ENCODE results near the gene RPP25L. TPM values are rescaled to one million over a fixed set of nuclear protein-coding genes. Genes with fewer than 3 reads are reported as not detected.

The RPP25L gene
- polyA plus RNA-seq, 1 donor from 2014 or later = 31.4 TPM

DNA sequence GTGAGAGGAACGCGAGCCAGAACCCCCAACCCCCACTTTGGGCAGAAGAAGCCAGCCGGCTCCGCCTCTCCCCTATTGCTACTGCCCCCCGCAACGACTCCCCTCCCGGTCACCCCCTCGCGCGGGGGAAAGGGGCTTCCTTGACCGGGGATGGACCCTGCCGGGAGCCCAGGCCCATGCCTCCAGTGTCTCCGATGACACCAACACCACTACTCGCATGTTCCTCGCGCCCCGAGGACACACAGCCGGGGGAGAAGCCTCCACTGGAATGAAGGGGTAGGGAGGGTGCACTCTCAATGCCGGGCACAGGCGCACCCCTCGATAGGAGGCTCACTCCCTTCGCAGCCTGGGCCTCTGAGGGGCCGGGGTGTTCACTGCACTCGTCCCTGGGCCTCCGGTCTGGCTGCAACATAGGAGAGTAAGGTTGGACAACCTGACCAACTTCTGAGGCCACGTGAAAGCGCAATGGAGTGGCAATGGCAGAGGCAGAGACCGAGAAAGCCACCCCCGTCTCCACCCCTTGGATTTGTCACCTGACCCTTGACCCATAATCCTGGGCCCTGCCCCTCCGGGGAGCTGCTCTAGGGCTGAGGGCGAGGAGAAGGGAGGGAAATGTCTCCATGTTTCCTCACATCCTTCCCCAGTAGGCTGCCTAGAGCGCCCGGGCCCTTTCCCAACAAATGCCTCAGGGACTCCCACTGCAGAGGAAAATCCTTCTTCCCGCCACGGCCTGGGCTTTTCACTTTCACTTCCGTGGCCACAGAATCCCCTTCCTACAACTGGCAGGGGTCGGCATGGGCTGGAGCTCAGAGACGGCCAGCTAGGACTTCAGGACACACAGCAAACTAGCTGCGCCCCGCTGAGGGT is 21.3 kb downstream of the RPP25L start:
- Histone ChIP-seq H4K20me1 (ENCODE audit: insufficient read depth) (peaks cover 5% of the 10 kb centered on the region), H3K9me2 (ENCODE audit: insufficient read depth, low read length) (no peaks in the 10 kb centered on the region), H3K9me3 (ENCODE audit: low read length) (no peaks in the 10 kb centered on the region), H3K27me3 (ENCODE audit: insufficient read depth, low read depth, low read length) (peaks cover 26% of the 10 kb centered on the region), H3K9ac (ENCODE audit: low read length) (peak overlapping the region; percentile 80), H3F3A (ENCODE audit: insufficient read depth, low read length, poor library complexity, severe bottlenecking) (no peaks in the 10 kb centered on the region), H3K4me2 (ENCODE audit: low read length) (peak overlapping the region; percentile 44), H3K4me3 (ENCODE audit: low read length) (peak overlapping the region; percentile 98), H2AFZ (ENCODE audit: low read depth, low read length) (peak overlapping the region; percentile 83), H3K36me3 (ENCODE audit: insufficient read depth, low read length) (no peaks in the 10 kb centered on the region), H3K79me2 (replicated peaks; ENCODE audit: insufficient read depth, low read length) (peaks cover 37% of the 10 kb centered on the region), H3K27ac (ENCODE audit: low read length) (peak overlapping the region; percentile 51)
- TF ChIP-seq, protein P1, sequence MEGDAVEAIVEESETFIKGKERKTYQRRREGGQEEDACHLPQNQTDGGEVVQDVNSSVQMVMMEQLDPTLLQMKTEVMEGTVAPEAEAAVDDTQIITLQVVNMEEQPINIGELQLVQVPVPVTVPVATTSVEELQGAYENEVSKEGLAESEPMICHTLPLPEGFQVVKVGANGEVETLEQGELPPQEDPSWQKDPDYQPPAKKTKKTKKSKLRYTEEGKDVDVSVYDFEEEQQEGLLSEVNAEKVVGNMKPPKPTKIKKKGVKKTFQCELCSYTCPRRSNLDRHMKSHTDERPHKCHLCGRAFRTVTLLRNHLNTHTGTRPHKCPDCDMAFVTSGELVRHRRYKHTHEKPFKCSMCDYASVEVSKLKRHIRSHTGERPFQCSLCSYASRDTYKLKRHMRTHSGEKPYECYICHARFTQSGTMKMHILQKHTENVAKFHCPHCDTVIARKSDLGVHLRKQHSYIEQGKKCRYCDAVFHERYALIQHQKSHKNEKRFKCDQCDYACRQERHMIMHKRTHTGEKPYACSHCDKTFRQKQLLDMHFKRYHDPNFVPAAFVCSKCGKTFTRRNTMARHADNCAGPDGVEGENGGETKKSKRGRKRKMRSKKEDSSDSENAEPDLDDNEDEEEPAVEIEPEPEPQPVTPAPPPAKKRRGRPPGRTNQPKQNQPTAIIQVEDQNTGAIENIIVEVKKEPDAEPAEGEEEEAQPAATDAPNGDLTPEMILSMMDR (IDR thresholded peaks at IDR 0.05; ENCODE audit: poor library complexity, severe bottlenecking) = no peak
- TF ChIP-seq POLR2AphosphoS5 (IDR thresholded peaks at IDR 0.05) (no peak), EP300 (conservative IDR thresholded peaks at IDR 0.05; ENCODE audit: poor library complexity, severe bottlenecking) (no peak), EZH2 (IDR thresholded peaks at IDR 0.05; ENCODE audit: borderline replicate concordance, insufficient read depth, low read length, poor library complexity, severe bottlenecking) (no peak), SMC3 (conservative IDR thresholded peaks at IDR 0.05; ENCODE audit: poor library complexity) (no peak), RAD21 (conservative IDR thresholded peaks at IDR 0.05) (no peak), REST (IDR thresholded peaks at IDR 0.05; ENCODE audit: borderline replicate concordance) (no peak)

- no peaks in the 10 kb centered on the region for H3K9me2 ChIP-seq (ENCODE audit: insufficient read depth, low read length)
- no peaks in the 10 kb centered on the region for H3K36me3 ChIP-seq (ENCODE audit: insufficient read depth, low read length)
- H3K79me2 ChIP-seq (replicated peaks; ENCODE audit: insufficient read depth, low read length) = peaks cover 45% of the 10 kb centered on the region
- H4K20me1 ChIP-seq (ENCODE audit: insufficient read depth) = peaks cover 5% of the 10 kb centered on the region
- H3K4me2 ChIP-seq (ENCODE audit: low read length) = peak within 1 kb of the TSS; percentile 92
- H3K27me3 ChIP-seq (ENCODE audit: insufficient read depth, low read depth, low read length) = peaks cover 26% of the 10 kb centered on the region
- no peaks in the 10 kb centered on the region for H3K9me3 ChIP-seq (ENCODE audit: low read length)
- peak within 1 kb of the TSS; percentile 98 for H3K4me3 ChIP-seq (ENCODE audit: low read length)
- H2AFZ ChIP-seq (ENCODE audit: low read depth, low read length) = peak within 1 kb of the TSS; percentile 83
- no peaks in the 10 kb centered on the region for H3F3A ChIP-seq (ENCODE audit: insufficient read depth, low read length, poor library complexity, severe bottlenecking)
- H3K9ac ChIP-seq (ENCODE audit: low read length) = peak within 1 kb of the TSS; percentile 80
- TF ChIP-seq EZH2 (IDR thresholded peaks at IDR 0.05; ENCODE audit: borderline replicate concordance, insufficient read depth, low read length, poor library complexity, severe bottlenecking) (no peak), EP300 (conservative IDR thresholded peaks at IDR 0.05; ENCODE audit: poor library complexity, severe bottlenecking) (peak; percentile 54), REST (IDR thresholded peaks at IDR 0.05; ENCODE audit: borderline replicate concordance) (peak; percentile 61), MXI1 (conservative IDR thresholded peaks at IDR 0.05; ENCODE audit: poor library complexity, severe bottlenecking) (peak; percentile 77), POLR2AphosphoS5 (IDR thresholded peaks at IDR 0.05) (peak; percentile 62), TAF1 (IDR thresholded peaks at IDR 0.05; ENCODE audit: low read depth) (no peak), SMC3 (conservative IDR thresholded peaks at IDR 0.05; ENCODE audit: poor library complexity) (peak; percentile 49), RAD21 (conservative IDR thresholded peaks at IDR 0.05) (peak; percentile 10)
- TF ChIP-seq, protein P1 (IDR thresholded peaks at IDR 0.05; ENCODE audit: poor library complexity, severe bottlenecking) = no peak
- H3K27ac ChIP-seq (ENCODE audit: low read length) = peak within 1 kb of the TSS; percentile 75
These were observed 22.1 kb downstream of the RPP25L start, which contains the start of gene CNTFR for GRCh38 chr9:34589636-34590380. Gene CNTFR (minus strand): TSS chr9:34589724. CDS start chr9:34568981, 20,743 bp downstream.
